Trophoblast cell (in vitro differentiated cells and primary cell): ENCODE results near the gene PIGB.
A peak's percentile ranks its signal among the peaks of the same experiment; 100 is the strongest.

Experiments used
- DNase-seq, 2 donors: peaks; one replicate each; pipeline ENCODE4 v3.0.0-alpha.2; 2016
- H2AFZ ChIP-seq: 2 replicates; pipeline ENCODE4 v1.6.1; 2013; ENCODE audit warnings: low read length, moderate library complexity, mild to moderate bottlenecking; ENCODE audit not compliant: insufficient read depth, poor library complexity
- H2AK5ac ChIP-seq: 2 replicates; pipeline ENCODE4 v1.6.1; 2013; ENCODE audit warnings: mild to moderate bottlenecking, low read length
- H2BK120ac ChIP-seq: 2 replicates; pipeline ENCODE4 v1.6.1; 2013; ENCODE audit warnings: low read length, mild to moderate bottlenecking, moderate library complexity; ENCODE audit not compliant: insufficient read depth, poor library complexity
- H2BK12ac ChIP-seq: 2 replicates; pipeline ENCODE4 v1.6.1; 2013; ENCODE audit warnings: mild to moderate bottlenecking, low read length, moderate library complexity
- H2BK5ac ChIP-seq: 2 replicates; pipeline ENCODE4 v1.6.1; 2013; ENCODE audit warnings: low read length, low read depth, moderate library complexity, mild to moderate bottlenecking; ENCODE audit not compliant: poor library complexity
- H3K14ac ChIP-seq: 2 replicates; pipeline ENCODE4 v1.6.1; 2013; ENCODE audit warnings: mild to moderate bottlenecking, low read length
- H3K18ac ChIP-seq: 2 replicates; pipeline ENCODE4 v1.6.1; 2013; ENCODE audit warnings: mild to moderate bottlenecking, low read length
- H3K23ac ChIP-seq: 2 replicates; pipeline ENCODE4 v1.6.1; 2013; ENCODE audit warnings: low read length
- H3K27ac ChIP-seq: 2 replicates; pipeline ENCODE4 v1.5.1; 2013; ENCODE audit warnings: low read depth, mild to moderate bottlenecking, inconsistent platforms, low read length, moderate library complexity
- H3K27me3 ChIP-seq: 2 replicates; pipeline ENCODE4 v1.6.1; 2013; ENCODE audit warnings: inconsistent platforms, mild to moderate bottlenecking, low read length, moderate library complexity; ENCODE audit not compliant: insufficient read depth
- H3K36me3 ChIP-seq, 2 experiments: 1 replicate in 1 of 2; 2 replicates in 1 of 2; pipeline ENCODE4 v1.6.1; 2013; ENCODE audit warnings: low read length in 2 of 2, mild to moderate bottlenecking in 2 of 2, moderate library complexity in 1 of 2; ENCODE audit not compliant: insufficient read depth in 2 of 2, control insufficient read depth in 1 of 2
- H3K4ac ChIP-seq: 2 replicates; pipeline ENCODE4 v1.6.1; 2013; ENCODE audit warnings: low read depth, mild to moderate bottlenecking, low read length, moderate library complexity
- H3K4me1 ChIP-seq, 2 experiments: 1 replicate in 1 of 2; 2 replicates in 1 of 2; pipeline ENCODE4 v1.6.1; 2013; ENCODE audit warnings: low read length in 2 of 2, mild to moderate bottlenecking in 2 of 2, moderate library complexity in 1 of 2; ENCODE audit not compliant: insufficient read depth in 2 of 2, control insufficient read depth in 1 of 2
- H3K4me2 ChIP-seq: 2 replicates; pipeline ENCODE4 v1.6.1; 2013; ENCODE audit warnings: inconsistent platforms, mild to moderate bottlenecking, low read length, moderate library complexity
- H3K4me3 ChIP-seq: 2 replicates; pipeline ENCODE4 v1.5.1; 2013; ENCODE audit warnings: mild to moderate bottlenecking, low read depth, low read length, inconsistent platforms
- H3K79me1 ChIP-seq: one replicate; pipeline ENCODE4 v1.6.1; 2013; ENCODE audit warnings: low read length
- H3K79me2 ChIP-seq: 2 replicates; pipeline ENCODE4 v1.6.1; 2013; ENCODE audit warnings: low read length, mild to moderate bottlenecking; ENCODE audit not compliant: control insufficient read depth, insufficient read depth, poor library complexity
- H3K9ac ChIP-seq: 2 replicates; pipeline ENCODE4 v1.6.1; 2013; ENCODE audit warnings: mild to moderate bottlenecking, low read length
- H3K9me3 ChIP-seq: 2 replicates; pipeline ENCODE4 v1.6.1; 2013; ENCODE audit warnings: low read depth, mild to moderate bottlenecking, control low read depth, inconsistent platforms, low read length; ENCODE audit not compliant: insufficient read depth
- H4K12ac ChIP-seq: 2 replicates; pipeline ENCODE4 v1.6.1; 2013; ENCODE audit warnings: low read depth, mild to moderate bottlenecking, low read length, moderate library complexity
- H4K8ac ChIP-seq: 2 replicates; pipeline ENCODE4 v1.6.1; 2013; ENCODE audit warnings: low read depth, mild to moderate bottlenecking, low read length, moderate library complexity
- H4K91ac ChIP-seq: one replicate; pipeline ENCODE4 v1.6.1; 2013; ENCODE audit warnings: low read depth, mild to moderate bottlenecking, low read length, moderate library complexity
- WGBS: extraction: QIAGEN DNeasy Blood & Tissue Kit; methylation state at CpG from one replicate; pipeline ENCODE4 v1.1.7; 2013; ENCODE audit warnings: missing lambda C conversion rate; ENCODE audit not compliant: insufficient read length, insufficient coverage; ENCODE audit errors: extremely low coverage; 5-methylcytosine and 5-hydroxymethylcytosine counted together

The PIGB gene

GRCh38 chr15:55281517-55282228 is 37.3 kb upstream of the PIGB start:
- no peak overlapping the region for H2AFZ ChIP-seq

GRCh38 chr15:55282284-55282833 is 36.7 kb upstream of the PIGB start:
- no peak overlapping the region for H3K9ac ChIP-seq
- no peak overlapping the region for H2BK120ac ChIP-seq
- H3K27ac ChIP-seq: no peak overlapping the region
- no peak overlapping the region for H2AFZ ChIP-seq
- H3K4ac ChIP-seq: no peak overlapping the region
- no peak overlapping the region for H4K8ac ChIP-seq
- no peaks in the 10 kb centered on the region for H3K9me3 ChIP-seq
- peak in 1 of 2 donors; percentile 18 for DNase-seq
- no peak overlapping the region for H3K4me2 ChIP-seq
- H3K36me3 ChIP-seq: no peaks in the 10 kb centered on the region
- H3K4me1 ChIP-seq: peaks cover 0 to 2% of the 10 kb centered on the region in 2 experiments
- H3K23ac ChIP-seq: no peak overlapping the region
- no peak overlapping the region for H2BK5ac ChIP-seq
- no peak overlapping the region for H3K14ac ChIP-seq
- H3K79me1 ChIP-seq: no peaks in the 10 kb centered on the region
- no peak overlapping the region for H4K12ac ChIP-seq
- no peaks in the 10 kb centered on the region for H3K79me2 ChIP-seq
- H3K4me3 ChIP-seq: no peak overlapping the region
- H3K27me3 ChIP-seq: no peaks in the 10 kb centered on the region
- H2BK12ac ChIP-seq: no peak overlapping the region
- H4K91ac ChIP-seq: no peak overlapping the region
- H2AK5ac ChIP-seq: no peak overlapping the region
- no peak overlapping the region for H3K18ac ChIP-seq
- no CpG with 5 or more reads among the region's 5 CpGs for WGBS

More at GRCh38 chr15:55281517-55282228, 37.3 kb upstream of the PIGB start:
- Histone ChIP-seq H3K79me2 (no peaks in the 10 kb centered on the region), H2AK5ac (no peak overlapping the region), H3K27me3 (no peaks in the 10 kb centered on the region), H3K4ac (no peak overlapping the region), H2BK5ac (no peak overlapping the region), H3K4me2 (no peak overlapping the region), H3K14ac (no peak overlapping the region), H3K27ac (no peak overlapping the region), H3K9me3 (no peaks in the 10 kb centered on the region), H4K8ac (no peak overlapping the region), H4K12ac (no peak overlapping the region), H3K4me3 (no peak overlapping the region), H2BK12ac (no peak overlapping the region), H2BK120ac (no peak overlapping the region), H3K36me3 (no peaks in the 10 kb centered on the region), H4K91ac (no peak overlapping the region), H3K79me1 (no peaks in the 10 kb centered on the region), H3K9ac (no peak overlapping the region), H3K23ac (no peak overlapping the region), H3K18ac (no peak overlapping the region), H3K4me1 (peaks cover 0 to 2% of the 10 kb centered on the region in 2 experiments)
- no peak for DNase-seq

- H3K23ac ChIP-seq: no peak overlapping the region
- H3K9me3 ChIP-seq: no peaks in the 10 kb centered on the region
Measured at GRCh38 chr15:55283379-55284147, 35.5 kb upstream of the PIGB start.

GRCh38 chr15:55284426-55284825 is 34.6 kb upstream of the PIGB start:
- H2BK5ac ChIP-seq: no peak overlapping the region
- no peak overlapping the region for H2BK12ac ChIP-seq
- H3K4me1 ChIP-seq: peaks cover 2 to 4% of the 10 kb centered on the region in 2 experiments
- peaks cover 1% of the 10 kb centered on the region for H3K79me2 ChIP-seq
- H2AFZ ChIP-seq: no peak overlapping the region
- no peak overlapping the region for H3K14ac ChIP-seq
- H4K12ac ChIP-seq: no peak overlapping the region
- H4K91ac ChIP-seq: no peak overlapping the region
- no peak overlapping the region for H3K4me2 ChIP-seq
- H3K27me3 ChIP-seq: no peaks in the 10 kb centered on the region
- no peak overlapping the region for H2AK5ac ChIP-seq
- H3K4ac ChIP-seq: no peak overlapping the region
- H2BK120ac ChIP-seq: no peak overlapping the region
- H3K27ac ChIP-seq: no peak overlapping the region
- peaks cover 2% of the 10 kb centered on the region for H3K79me1 ChIP-seq
- H3K9ac ChIP-seq: no peak overlapping the region
- H3K9me3 ChIP-seq: no peaks in the 10 kb centered on the region
- no peak overlapping the region for H3K4me3 ChIP-seq
- H3K23ac ChIP-seq: no peak overlapping the region
- H3K18ac ChIP-seq: no peak overlapping the region
- no peak overlapping the region for H4K8ac ChIP-seq
- no peak for DNase-seq
- no peaks in the 10 kb centered on the region for H3K36me3 ChIP-seq
- WGBS: no CpG with 5 or more reads among the region's 1 CpG

More at GRCh38 chr15:55283379-55284147, 35.5 kb upstream of the PIGB start:
- no peak overlapping the region for H3K18ac ChIP-seq
- H3K4me3 ChIP-seq: no peak overlapping the region
- H2AK5ac ChIP-seq: no peak overlapping the region
- H3K79me1 ChIP-seq: no peaks in the 10 kb centered on the region
- H4K91ac ChIP-seq: no peak overlapping the region
- H3K14ac ChIP-seq: no peak overlapping the region
- peaks cover 0 to 2% of the 10 kb centered on the region in 2 experiments for H3K4me1 ChIP-seq
- H3K9ac ChIP-seq: no peak overlapping the region
- no peak for DNase-seq
- H2BK12ac ChIP-seq: no peak overlapping the region
- no peak overlapping the region for H3K4ac ChIP-seq
- H2BK120ac ChIP-seq: no peak overlapping the region
- no peak overlapping the region for H4K12ac ChIP-seq
- H3K27ac ChIP-seq: no peak overlapping the region
- no CpG with 5 or more reads among the region's 6 CpGs for WGBS
- no peak overlapping the region for H2BK5ac ChIP-seq
- H3K36me3 ChIP-seq: no peaks in the 10 kb centered on the region
- H2AFZ ChIP-seq: no peak overlapping the region
- no peaks in the 10 kb centered on the region for H3K79me2 ChIP-seq
- no peak overlapping the region for H4K8ac ChIP-seq
- H3K27me3 ChIP-seq: no peaks in the 10 kb centered on the region
- no peak overlapping the region for H3K4me2 ChIP-seq
